GM12875 (cell line): ENCODE data around the gene MCEMP1.
A peak's percentile ranks its signal among the peaks of the same experiment; 100 is the strongest.

ENCODE experiments used
- H3K4me3 ChIP-seq: one replicate; pipeline ENCODE4 v1.5.1; 2011; ENCODE audit warnings: low read depth, low read length, control low read depth
- TF ChIP-seq, protein P1 (sequence below): IDR thresholded peaks from 2 replicates; pipeline ENCODE4 v1.5.1; 2011; ENCODE audit warnings: low read depth, mild to moderate bottlenecking, control low read depth, inconsistent platforms, low read length, moderate library complexity, borderline replicate concordance; ENCODE audit not compliant: insufficient read depth

The MCEMP1 gene

DNA sequence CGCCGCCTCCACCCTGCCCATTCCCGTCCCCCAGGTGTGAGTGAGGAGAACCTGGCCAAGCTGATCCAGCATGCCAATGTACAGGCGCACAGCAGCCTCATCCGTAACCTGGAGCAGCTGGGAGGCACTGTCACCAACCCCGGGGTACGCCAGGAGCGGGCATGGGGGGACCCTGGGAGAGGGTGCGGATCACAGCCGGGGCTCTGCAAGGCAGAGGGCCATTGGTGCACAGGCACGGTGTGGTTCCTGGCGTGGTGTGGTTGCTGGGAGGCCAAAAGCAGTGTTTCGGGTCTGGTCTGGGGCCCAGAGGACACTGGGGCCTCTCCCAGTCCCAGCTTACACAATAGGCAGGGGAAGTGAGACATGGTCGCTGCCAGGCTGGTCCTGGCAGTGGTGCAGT, 31.7 kb upstream of the MCEMP1 start:
- TF ChIP-seq, protein P1, sequence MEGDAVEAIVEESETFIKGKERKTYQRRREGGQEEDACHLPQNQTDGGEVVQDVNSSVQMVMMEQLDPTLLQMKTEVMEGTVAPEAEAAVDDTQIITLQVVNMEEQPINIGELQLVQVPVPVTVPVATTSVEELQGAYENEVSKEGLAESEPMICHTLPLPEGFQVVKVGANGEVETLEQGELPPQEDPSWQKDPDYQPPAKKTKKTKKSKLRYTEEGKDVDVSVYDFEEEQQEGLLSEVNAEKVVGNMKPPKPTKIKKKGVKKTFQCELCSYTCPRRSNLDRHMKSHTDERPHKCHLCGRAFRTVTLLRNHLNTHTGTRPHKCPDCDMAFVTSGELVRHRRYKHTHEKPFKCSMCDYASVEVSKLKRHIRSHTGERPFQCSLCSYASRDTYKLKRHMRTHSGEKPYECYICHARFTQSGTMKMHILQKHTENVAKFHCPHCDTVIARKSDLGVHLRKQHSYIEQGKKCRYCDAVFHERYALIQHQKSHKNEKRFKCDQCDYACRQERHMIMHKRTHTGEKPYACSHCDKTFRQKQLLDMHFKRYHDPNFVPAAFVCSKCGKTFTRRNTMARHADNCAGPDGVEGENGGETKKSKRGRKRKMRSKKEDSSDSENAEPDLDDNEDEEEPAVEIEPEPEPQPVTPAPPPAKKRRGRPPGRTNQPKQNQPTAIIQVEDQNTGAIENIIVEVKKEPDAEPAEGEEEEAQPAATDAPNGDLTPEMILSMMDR = no peak
- H3K4me3 ChIP-seq = no peak overlapping the region

DNA sequence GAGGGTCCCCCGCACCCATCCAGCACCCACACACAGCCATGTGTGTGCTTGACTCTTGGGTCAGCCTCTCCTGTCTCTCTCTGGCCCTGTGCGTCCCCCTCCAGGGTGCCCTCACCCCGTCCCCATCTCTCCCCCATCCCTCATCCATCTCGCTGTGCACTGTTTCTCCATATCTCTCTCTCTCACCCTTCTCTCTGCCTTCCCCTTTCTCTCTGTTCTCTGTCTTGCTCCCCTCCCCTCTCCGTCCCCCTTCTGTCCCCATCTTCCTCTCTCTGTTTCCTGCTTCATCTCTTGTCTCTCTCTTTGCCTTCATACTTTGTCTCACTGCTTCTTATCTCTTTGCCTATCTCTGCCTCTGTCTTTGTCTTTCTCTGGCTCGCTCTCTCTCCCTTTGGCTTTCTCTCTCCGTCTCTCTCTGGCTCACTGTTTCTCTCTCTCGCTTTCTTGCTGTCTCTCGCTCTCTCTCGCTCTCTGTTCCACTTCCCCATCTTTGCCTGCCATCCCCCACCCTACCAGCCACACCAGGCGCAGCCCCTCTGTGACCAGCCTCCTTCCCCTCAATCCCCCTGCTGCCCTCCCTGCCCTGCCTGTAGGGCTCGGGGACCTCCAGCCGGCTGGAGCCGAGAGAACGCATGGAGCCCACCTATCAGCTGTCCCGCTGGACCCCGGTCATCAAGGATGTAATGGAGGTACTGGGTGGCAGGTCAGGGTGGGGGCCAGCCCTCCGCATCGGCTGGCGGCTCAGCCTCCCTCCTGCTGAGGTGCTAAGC, 31.0 kb upstream of the MCEMP1 start:
- no peak overlapping the region for H3K4me3 ChIP-seq
- TF ChIP-seq, protein P1 = no peak

DNA sequence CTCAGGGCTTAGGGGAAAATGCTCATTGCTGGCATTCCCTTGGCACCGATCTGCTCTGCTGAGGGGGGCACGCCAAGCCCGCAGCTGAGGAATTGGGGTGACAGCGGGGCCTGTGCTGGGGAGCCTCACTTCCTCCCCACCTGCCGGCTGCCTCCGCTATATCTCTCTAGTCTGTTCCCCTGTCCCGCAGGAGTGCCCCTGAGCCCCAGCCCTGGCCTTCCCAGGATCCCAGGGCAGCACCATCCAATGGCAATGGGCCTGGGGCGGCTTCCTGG, 30.5 kb upstream of the MCEMP1 start:
- TF ChIP-seq, protein P1 = no peak
- no peak overlapping the region for H3K4me3 ChIP-seq

DNA sequence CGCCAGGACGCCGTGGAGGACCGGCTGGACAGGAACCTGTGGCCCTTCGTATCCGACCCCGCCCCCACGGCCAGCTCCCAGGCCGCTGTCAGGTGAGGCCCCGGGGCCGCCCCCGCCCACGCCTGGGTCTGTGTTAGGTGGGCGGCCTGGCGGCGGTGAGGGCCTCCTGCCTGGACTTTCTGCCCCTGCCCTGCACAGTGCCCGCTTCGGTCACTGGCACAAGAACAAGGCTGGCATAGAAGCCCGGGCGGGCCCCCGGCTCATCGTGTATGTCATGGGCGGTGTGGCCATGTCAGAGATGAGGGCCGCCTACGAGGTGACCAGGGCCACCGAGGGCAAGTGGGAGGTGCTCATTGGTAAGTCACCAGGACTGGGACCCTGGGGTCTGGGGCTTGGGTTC, 29.7 kb upstream of the MCEMP1 start:
- TF ChIP-seq, protein P1 = no peak
- no peak overlapping the region for H3K4me3 ChIP-seq

DNA sequence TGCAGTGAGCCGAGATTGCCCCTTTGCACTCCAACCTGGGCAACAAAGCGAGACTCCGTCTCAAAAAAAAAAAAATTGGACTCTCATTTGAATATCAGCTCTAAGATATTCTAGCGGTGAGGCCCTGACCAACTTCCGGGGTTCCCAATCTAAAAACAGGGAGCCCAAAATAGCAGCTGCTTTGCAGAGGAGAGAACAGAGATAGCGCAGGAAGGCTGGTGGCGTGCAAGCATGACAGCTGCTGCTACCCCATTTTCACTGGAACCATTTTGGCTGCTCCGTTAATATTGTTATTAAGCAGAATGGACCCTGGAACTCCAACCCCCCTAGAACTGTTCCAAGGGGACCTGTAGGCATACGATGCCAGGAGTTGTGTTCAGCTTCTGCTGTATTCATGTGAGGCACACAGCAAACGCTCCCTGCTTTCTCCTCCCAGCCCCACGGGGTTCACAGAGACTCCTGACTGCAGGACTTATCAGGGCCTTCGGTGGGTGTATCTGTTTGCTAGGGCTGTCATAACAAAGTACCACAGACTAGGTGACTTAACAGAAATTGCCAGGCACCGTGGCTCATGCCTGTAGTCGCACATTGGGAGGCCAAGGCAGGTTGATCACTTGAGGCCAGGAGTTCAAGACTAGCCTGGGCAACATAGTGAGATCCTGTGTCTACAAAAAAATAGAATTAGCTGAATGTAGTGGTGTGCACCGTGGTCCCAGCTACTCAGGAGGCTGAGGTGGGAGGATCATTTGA, 28.4 kb upstream of the MCEMP1 start:
- TF ChIP-seq, protein P1 = no peak
- no peak overlapping the region for H3K4me3 ChIP-seq

DNA sequence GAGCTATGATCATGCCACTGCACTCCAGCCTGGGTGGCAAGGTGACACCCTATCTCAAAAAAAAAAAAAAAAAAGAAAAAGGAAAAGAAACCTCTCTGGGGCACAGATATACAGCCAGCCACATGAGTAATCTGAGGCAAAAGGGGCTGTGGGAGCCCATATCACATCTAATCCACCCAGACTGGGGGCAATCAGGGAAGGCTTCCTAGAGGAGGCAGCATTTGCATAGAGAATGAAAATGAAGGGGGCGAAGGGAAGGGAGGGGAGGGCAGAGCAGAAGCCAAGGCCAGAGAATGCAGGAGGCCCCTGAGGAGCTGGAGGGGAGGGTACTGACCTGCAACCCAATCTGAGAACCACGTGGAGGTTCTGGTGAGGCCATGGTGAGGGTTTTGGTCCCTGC, 26.7 kb upstream of the MCEMP1 start:
- TF ChIP-seq, protein P1 = no peak
- no peak overlapping the region for H3K4me3 ChIP-seq

DNA sequence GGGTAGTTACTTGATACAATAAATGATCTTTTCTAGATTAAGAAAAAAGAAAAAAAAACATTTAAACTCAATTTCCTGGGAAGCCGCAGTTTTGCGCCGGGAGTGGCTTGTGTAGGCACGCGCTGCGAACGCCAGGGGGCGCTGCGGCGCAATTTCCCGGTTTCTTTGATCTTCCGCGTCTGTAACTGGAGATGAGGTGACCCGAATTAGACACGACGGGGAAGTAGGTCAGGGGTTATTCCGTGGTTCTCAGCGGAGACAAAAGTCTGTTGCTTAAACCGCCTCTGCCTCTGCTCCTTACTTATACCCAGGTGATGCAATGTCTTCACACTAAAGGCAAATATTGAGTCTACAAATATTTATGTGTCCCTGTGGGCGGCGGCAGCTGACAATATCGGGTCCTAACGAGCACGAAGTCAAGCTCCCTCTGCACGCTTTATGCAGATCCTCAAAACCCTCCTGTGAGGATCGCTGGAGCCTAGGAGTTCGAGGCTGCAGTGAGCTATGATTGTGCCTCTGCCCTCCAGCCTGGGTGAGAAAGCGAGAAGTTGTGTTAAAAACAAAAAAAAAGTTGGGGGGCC, 24.7 kb upstream of the MCEMP1 start:
- H3K4me3 ChIP-seq = no peak overlapping the region

More for the DNA sequence above, 24.7 kb upstream of the MCEMP1 start:
- TF ChIP-seq, protein P1 = peak; percentile 64
